Mesodermal cell (in vitro differentiated cells): ENCODE results near the gene THEM4.

Experiments used
- H3K27ac ChIP-seq: 2 replicates; pipeline ENCODE4 v1.7.0; 2013; ENCODE audit warnings: mild to moderate bottlenecking, low read depth, low read length, moderate library complexity; ENCODE audit not compliant: severe bottlenecking
- H3K36me3 ChIP-seq: 2 replicates; pipeline ENCODE4 v1.7.1; 2013; ENCODE audit warnings: mild to moderate bottlenecking, low read length, moderate library complexity; ENCODE audit not compliant: control insufficient read depth, insufficient read depth
- H3K4me1 ChIP-seq: one replicate; pipeline ENCODE4 v1.7.1; 2013; ENCODE audit warnings: mild to moderate bottlenecking, low read length; ENCODE audit not compliant: insufficient read depth, control insufficient read depth, poor library complexity, severe bottlenecking
- H3K4me3 ChIP-seq: 2 replicates; pipeline ENCODE4 v1.7.0; 2013; ENCODE audit warnings: low read length, control low read depth, mild to moderate bottlenecking; ENCODE audit not compliant: insufficient read depth, poor library complexity, severe bottlenecking; ENCODE audit errors: extremely low read depth
- H3K9me3 ChIP-seq: 2 replicates; pipeline ENCODE4 v1.7.1; 2013; ENCODE audit warnings: mild to moderate bottlenecking, low read length, moderate library complexity; ENCODE audit not compliant: control insufficient read depth
- WGBS, 2 experiments: methylation state at CpG; one replicate each; pipeline ENCODE4 v1.1.5; 2013; ENCODE audit warnings: missing lambda C conversion rate in 2 of 2; ENCODE audit not compliant: insufficient coverage in 2 of 2; 5-methylcytosine and 5-hydroxymethylcytosine counted together

Gene THEM4

DNA sequence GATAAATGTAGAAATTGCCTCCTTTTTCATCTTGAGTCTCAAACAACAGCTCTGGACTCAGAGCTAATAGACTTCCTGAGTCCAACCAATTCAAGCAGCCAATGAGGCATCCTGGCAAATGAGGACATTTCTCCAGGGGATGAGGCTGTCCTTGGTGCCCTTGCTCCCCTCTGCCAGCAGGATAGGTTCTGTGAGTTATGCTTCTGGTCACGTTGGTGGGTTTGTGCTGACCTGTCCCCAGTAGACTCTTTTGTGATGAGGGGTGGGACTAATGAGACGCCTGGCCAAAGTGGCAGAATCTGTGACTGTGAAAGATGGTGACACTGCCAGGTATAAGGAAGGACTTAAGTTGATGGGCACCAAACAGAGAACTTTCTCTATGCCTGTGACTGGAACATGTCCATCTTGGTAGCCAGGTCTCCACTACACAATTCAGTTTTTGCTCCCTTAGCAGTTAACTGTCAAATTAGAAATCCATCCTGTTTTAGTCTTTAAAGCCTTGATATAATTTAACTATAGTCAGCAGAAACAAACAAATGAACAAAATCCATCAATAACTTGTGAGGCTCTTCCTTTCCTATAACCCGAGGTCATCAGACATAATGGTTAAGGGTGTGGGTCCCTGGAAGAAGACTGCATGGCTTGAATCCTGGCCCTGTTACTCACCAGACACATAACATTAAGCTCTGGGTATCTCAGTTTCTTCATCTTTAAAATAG lies 35.7 kb upstream of the THEM4 start:
- Histone ChIP-seq H3K36me3 (no peaks in the 10 kb centered on the region), H3K9me3 (no peaks in the 10 kb centered on the region), H3K4me3 (no peak overlapping the region), H3K27ac (peak overlapping the region; percentile 85), H3K4me1 (peaks cover 12% of the 10 kb centered on the region)
- 44 to 100% methylated on average over 1 of the region's 3 CpGs for WGBS, 2 experiments

DNA sequence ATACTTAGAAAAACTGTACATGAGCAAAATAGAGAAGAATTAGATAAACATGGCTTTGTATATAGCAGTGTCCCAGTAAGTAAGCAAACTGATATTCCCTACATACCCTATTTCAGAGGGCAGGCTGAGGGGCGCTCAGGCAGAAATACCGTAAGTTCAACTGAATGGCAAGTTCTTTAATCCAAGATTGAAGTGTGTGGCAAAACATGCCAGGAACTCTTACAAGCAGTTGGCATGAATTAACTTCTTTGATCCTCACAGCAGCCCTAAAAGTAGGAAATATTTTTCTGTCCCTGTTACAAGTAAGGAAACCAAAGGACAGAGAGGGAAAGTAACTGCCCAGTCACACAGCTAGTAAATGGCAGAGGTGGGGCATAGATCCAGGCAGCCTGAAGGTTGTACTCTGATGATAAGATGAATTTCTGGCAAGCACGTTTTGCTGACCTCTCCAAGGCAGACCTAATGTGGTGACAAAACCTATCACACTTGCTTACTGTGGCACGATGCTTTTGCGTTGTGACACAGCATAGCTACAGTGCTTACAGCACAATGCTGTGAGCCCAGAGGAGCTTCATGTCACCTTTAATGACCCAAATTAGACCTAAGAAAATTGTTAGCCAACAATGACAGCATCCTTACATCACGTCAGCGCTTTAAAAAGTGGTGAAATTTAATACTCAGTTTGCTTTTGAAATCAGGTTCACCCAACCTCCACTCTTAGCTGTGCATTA lies 35.0 kb upstream of the THEM4 start:
- 69 to 71% methylated on average over 3 to 7 of the region's 7 CpGs for WGBS, 2 experiments
- Histone ChIP-seq H3K36me3 (no peaks in the 10 kb centered on the region), H3K4me1 (peaks cover 12% of the 10 kb centered on the region), H3K27ac (no peak overlapping the region), H3K4me3 (no peak overlapping the region), H3K9me3 (no peaks in the 10 kb centered on the region)

DNA sequence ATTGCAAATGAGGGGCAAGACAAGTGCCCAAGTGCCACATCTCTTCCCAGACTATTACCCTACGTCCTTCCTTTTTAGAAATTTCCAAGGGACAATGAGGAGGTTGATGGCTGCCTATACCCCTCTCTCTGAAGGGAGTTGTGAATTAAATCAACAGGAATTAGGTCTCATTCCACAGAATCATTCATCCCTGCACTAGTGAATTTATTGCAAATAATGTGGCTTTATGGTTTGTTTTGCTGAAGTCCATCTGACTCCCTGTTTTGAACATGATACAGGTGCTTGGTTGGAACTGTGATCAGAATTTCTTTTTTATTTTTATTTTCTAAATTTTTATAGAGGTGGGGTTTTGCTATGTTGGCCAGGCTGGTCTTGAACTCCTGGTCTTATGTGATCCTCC lies 34.3 kb upstream of the THEM4 start:
- peaks cover 12% of the 10 kb centered on the region for H3K4me1 ChIP-seq
- no CpG with 5 or more reads among the region's 1 CpG for WGBS, 2 experiments
- H3K27ac ChIP-seq = no peak overlapping the region
- H3K9me3 ChIP-seq = no peaks in the 10 kb centered on the region
- H3K4me3 ChIP-seq = no peak overlapping the region
- no peaks in the 10 kb centered on the region for H3K36me3 ChIP-seq

DNA sequence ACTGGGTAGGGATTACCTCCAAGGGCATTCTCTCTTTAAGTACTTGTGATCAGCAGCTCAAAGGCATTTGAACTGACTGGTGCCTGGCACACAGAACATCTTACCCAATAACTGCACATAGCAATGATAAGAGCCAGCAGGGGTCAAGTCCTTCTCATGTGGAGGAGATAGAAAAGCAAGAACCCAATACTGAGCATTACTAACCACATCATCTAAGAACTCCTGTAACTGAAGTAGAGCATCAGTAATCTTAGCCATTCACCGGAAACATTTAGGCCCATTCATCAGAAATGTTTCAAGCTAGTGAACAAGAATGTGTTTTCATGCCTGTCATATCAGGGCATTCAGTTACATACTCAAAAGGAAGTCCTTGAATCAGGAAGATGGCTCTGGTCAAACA lies 33.6 kb upstream of the THEM4 start:
- H3K9me3 ChIP-seq = no peaks in the 10 kb centered on the region
- H3K36me3 ChIP-seq = no peaks in the 10 kb centered on the region
- no peak overlapping the region for H3K4me3 ChIP-seq
- H3K27ac ChIP-seq = no peak overlapping the region
- WGBS, 2 experiments = 100% methylated on average over 1 of the region's 1 CpG
- H3K4me1 ChIP-seq = peaks cover 12% of the 10 kb centered on the region

DNA sequence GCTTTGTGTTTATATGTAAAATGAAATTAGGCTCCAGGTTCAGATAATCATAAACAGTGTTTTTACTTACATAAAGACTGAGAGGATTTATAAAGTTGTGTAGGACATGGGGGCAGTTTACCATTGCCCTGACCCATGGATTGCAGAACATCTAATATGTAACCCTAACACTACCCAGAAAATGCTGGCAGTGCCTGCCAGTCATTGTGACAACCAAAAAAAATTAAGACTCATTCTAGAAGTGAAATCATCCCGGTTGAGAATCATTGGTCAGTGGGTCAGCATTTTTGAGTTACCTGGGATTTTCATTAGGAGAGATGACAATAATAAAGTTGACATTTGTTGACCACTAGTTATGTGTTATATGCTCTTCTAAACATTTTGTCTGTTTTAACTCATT lies 31.2 kb upstream of the THEM4 start:
- Histone ChIP-seq H3K4me3 (no peak overlapping the region), H3K27ac (no peak overlapping the region), H3K9me3 (no peaks in the 10 kb centered on the region), H3K4me1 (peaks cover 14% of the 10 kb centered on the region), H3K36me3 (no peaks in the 10 kb centered on the region)
- WGBS, 2 experiments = no CpG with 5 or more reads among the region's 1 CpG

DNA sequence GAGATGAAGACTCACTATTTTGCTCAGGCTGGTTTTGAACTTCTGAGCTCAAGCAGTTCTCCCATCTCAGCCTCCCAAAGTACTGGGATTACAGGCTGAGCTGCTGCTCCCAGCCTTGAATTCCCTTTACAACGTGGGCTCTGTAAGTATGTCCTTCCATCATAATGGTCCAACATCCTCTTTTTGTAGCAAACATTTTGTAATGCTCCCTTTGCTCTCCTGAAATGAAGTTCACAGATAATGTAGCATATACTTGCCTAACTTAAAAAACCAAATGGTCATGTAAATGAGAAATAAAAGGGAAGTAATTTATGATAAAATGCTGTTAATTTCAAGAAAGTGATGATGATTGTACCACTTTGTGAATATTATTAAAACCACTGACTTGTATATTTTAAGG lies 30.5 kb upstream of the THEM4 start:
- H3K9me3 ChIP-seq = no peaks in the 10 kb centered on the region
- 71 to 100% methylated on average over 1 of the region's 1 CpG for WGBS, 2 experiments

DNA sequence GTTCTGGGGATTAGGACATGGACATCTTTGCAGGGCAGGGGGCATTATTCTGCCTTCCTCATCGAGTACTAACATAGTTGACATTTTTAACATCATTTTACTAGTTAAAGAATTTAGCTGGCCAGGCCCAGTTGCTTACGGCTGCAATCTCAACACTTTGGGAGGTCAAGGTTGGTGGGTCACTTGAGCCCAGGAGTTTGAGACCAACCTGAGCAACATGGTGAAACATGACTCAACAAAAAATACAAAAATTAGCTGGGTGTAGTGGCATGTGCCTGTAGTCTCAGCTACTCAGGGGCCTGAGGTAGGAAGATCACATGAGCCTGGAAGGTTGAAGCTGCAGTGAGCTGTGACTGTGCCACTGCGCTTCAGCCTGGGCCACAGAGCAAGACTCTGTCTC lies 29.8 kb upstream of the THEM4 start:
- Histone ChIP-seq H3K4me3 (no peak overlapping the region), H3K27ac (no peak overlapping the region), H3K9me3 (no peaks in the 10 kb centered on the region), H3K4me1 (peaks cover 11% of the 10 kb centered on the region), H3K36me3 (no peaks in the 10 kb centered on the region)
- 100% methylated on average over 1 of the region's 3 CpGs for WGBS, 2 experiments

More for the DNA sequence above, 30.5 kb upstream of the THEM4 start:
- Histone ChIP-seq H3K27ac (no peak overlapping the region), H3K36me3 (no peaks in the 10 kb centered on the region), H3K4me1 (peaks cover 10% of the 10 kb centered on the region), H3K4me3 (no peak overlapping the region)

DNA sequence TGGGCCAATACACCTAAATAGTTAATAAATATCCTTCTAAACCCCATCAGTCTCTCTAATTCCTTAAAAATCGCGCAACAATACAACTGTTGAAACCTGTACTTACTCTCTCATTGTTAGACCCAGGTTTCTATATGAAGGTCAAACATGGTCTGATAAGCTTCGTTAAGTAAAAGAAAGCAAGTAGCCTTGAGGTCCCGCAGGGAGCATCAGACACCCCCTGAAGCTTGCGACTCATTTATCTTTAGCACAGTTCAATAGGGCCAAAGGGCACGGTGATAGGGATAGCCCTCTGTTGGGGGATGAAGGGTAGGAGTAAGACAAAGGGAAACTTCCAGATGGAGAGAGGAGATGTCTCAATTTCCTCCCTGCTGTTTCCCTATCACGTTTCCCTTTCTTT lies 27.3 kb upstream of the THEM4 start:
- 53% methylated on average over 3 of the region's 7 CpGs; no CpG with 5 or more reads in 1 of the 2 experiments for whole genome bisulfite sequencing, 2 experiments
- Histone ChIP-seq H3K36me3 (no peaks in the 10 kb centered on the region), H3K27ac (no peak overlapping the region), H3K4me3 (no peak overlapping the region), H3K4me1 (peaks cover 11% of the 10 kb centered on the region), H3K9me3 (no peaks in the 10 kb centered on the region)

DNA sequence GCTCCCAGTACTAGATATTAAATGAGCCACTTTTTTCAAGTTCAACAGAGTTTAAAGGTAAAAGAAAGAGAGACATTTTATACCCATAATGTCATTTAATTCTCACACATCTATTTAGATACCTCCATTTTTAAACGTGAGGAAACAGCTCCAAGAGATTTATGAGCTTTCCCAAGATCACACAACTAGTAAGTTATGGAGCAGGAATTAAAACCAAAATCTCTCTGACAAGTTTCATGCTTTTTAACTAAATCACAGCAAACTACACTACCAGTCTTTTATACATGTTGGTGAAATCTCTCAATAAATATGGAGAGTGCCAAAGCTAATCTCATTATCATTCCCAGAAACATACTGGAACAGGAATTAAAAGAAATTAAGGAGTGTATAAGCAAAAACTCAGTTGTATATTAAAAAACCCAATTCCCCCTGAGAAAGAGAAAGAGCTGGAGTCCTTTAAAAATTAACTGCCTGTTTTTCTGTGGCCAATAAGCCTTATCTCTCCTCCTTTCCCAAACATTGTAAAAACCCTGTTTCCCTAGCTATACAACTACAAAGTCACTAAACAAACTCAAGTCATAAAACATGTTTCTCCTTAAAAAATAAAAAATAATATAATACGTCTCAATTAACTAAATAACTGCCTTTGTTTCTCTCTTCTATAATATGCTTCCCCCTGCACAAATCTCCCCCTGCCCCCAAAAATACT lies 26.7 kb upstream of the THEM4 start:
- H3K9me3 ChIP-seq = no peaks in the 10 kb centered on the region
- no peak overlapping the region for H3K4me3 ChIP-seq
- H3K27ac ChIP-seq = no peak overlapping the region
- 75 to 88% methylated on average over 1 of the region's 2 CpGs for WGBS, 2 experiments
- H3K36me3 ChIP-seq = no peaks in the 10 kb centered on the region
- H3K4me1 ChIP-seq = peaks cover 11% of the 10 kb centered on the region

DNA sequence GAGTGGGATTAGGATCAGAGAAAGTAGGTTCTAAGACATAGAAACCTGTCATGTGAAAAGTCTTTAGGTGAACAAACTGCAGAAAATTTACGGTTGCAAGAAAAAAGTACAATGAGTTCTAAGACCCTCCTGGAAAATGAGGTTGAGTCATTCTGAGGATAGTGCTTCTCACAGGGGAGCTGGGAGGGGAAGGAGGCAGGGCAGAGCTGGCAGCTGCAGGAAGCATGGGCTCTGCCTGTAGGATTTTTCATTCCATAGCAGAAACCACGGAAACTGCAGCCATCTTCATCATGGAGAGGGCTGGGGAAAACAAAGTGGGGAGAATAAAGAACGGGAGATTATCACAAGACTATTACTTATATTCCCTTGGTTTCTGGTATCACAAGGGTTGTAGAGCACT lies 25.8 kb upstream of the THEM4 start:
- Histone ChIP-seq H3K9me3 (no peaks in the 10 kb centered on the region), H3K36me3 (no peaks in the 10 kb centered on the region), H3K27ac (peak overlapping the region; percentile 44), H3K4me3 (no peak overlapping the region), H3K4me1 (peaks cover 11% of the 10 kb centered on the region)
- WGBS, 2 experiments = 38 to 44% methylated on average over 1 to 2 of the region's 3 CpGs
